H1 (cell line): ENCODE measurements around the gene VGLL4. TPM values are rescaled to one million over a fixed set of nuclear protein-coding genes. Genes with fewer than 3 reads are reported as not detected.

ENCODE experiments used
- CTCF ChIA-PET: fragments of 300-600 bp; sonication (Branson Sonifier 250); formaldehyde crosslinking; loops from one replicate; lab custom pipeline; 2021; ENCODE audit not compliant: partially characterized antibody; lab: Charles Lee
- POLR2A ChIA-PET: fragments of 300-600 bp; sonication (Branson Sonifier 250); formaldehyde crosslinking; loops from one replicate; lab custom pipeline; 2021; ENCODE audit warnings: inconsistent platforms; ENCODE audit not compliant: partially characterized antibody; lab: Charles Lee
- DNase-seq, 2 experiments: peaks; one replicate each; pipeline versions ENCODE4 v3.0.0 to v3.0.0-alpha.2; 2010 to 2022; ENCODE audit warnings: low spot score in 2 of 2, low read depth in 1 of 2, mixed read lengths in 1 of 2
- FAIRE-seq: peaks from 2 replicates; lab custom pipeline; 2011; peaks lifted over from hg19 to GRCh38; lab: Jason Lieb, UNC
- H2AFZ ChIP-seq: 2 replicates; pipeline ENCODE4 v1.8.1; 2012; ENCODE audit warnings: low read length, inconsistent platforms
- H2AK5ac ChIP-seq: 2 replicates; pipeline ENCODE4 v1.6.1; 2013; ENCODE audit warnings: low read depth, low read length
- H2BK120ac ChIP-seq: replicated peaks from 2 replicates; pipeline ENCODE3; 2013; ENCODE audit warnings: low read depth, low read length, inconsistent platforms
- H2BK12ac ChIP-seq: 2 replicates; pipeline ENCODE4 v1.6.1; 2013; ENCODE audit warnings: low read depth, low read length
- H2BK15ac ChIP-seq: 2 replicates; pipeline ENCODE4 v1.6.1; 2013; ENCODE audit warnings: low read length
- H2BK20ac ChIP-seq: 2 replicates; pipeline ENCODE4 v1.6.1; 2013; ENCODE audit warnings: low read length
- H2BK5ac ChIP-seq: 2 replicates; pipeline ENCODE4 v1.6.1; 2013; ENCODE audit warnings: low read depth, low read length
- H3K14ac ChIP-seq: 2 replicates; pipeline ENCODE4 v1.6.1; 2013; ENCODE audit warnings: inconsistent platforms; ENCODE audit not compliant: insufficient read length
- H3K18ac ChIP-seq: 2 replicates; pipeline ENCODE4 v1.6.1; 2013; ENCODE audit warnings: low read length; ENCODE audit errors: extremely low read depth
- H3K23ac ChIP-seq: 2 replicates; pipeline ENCODE4 v1.6.1; 2013; ENCODE audit warnings: inconsistent platforms; ENCODE audit not compliant: insufficient read length
- H3K23me2 ChIP-seq: 2 replicates; pipeline ENCODE4 v1.6.1; 2013; ENCODE audit warnings: low read depth, low read length
- H3K27ac ChIP-seq: 2 replicates; pipeline ENCODE4 v1.6.1; 2011; ENCODE audit warnings: low read depth, low read length, inconsistent platforms
- H3K27me3 ChIP-seq, 4 experiments: replicated peaks in 1 of 4; 1 replicate in 1 of 4; 2 replicates in 3 of 4; pipeline versions ENCODE4 v1.6.1 to v1.8.1; 2011 to 2013; ENCODE audit warnings: low read length in 3 of 4, mild to moderate bottlenecking in 3 of 4, inconsistent platforms in 2 of 4, mixed read lengths in 2 of 4, moderate library complexity in 1 of 4; ENCODE audit not compliant: control insufficient read depth in 3 of 4, insufficient read depth in 3 of 4; ENCODE audit errors: extremely low read depth in 1 of 4
- H3K36me3 ChIP-seq, 4 experiments: 2 replicates each; pipeline versions ENCODE4 v1.6.1 to v1.8.1; 2011 to 2013; ENCODE audit warnings: mild to moderate bottlenecking in 4 of 4, low read length in 3 of 4, moderate library complexity in 2 of 4, control low read depth in 1 of 4, inconsistent platforms in 1 of 4; ENCODE audit not compliant: insufficient read depth in 4 of 4, control insufficient read depth in 2 of 4
- H3K4ac ChIP-seq: replicated peaks from 2 replicates; pipeline ENCODE3; 2013; ENCODE audit warnings: low read length, low read depth, mixed read lengths, inconsistent platforms; ENCODE audit not compliant: insufficient read length
- H3K4me1 ChIP-seq, 4 experiments: replicated peaks in 1 of 4; 1 replicate in 1 of 4; 2 replicates in 3 of 4; pipeline versions ENCODE4 v1.6.1 to v1.8.1; 2011 to 2013; ENCODE audit warnings: low read length in 3 of 4, inconsistent platforms in 2 of 4, mixed read lengths in 1 of 4; ENCODE audit not compliant: insufficient read depth in 4 of 4, control insufficient read depth in 3 of 4
- H3K4me2 ChIP-seq, 2 experiments: 2 replicates each; pipeline versions ENCODE4 v1.6.1 to v1.8.1; 2011 to 2013; ENCODE audit warnings: low read depth in 2 of 2, low read length in 2 of 2, control low read depth in 1 of 2, inconsistent platforms in 1 of 2, mild to moderate bottlenecking in 1 of 2; ENCODE audit not compliant: insufficient read depth in 1 of 2
- H3K4me3 ChIP-seq, 4 experiments: fragments of 200-600, 300-600 bp in 1 of 4; sonication (generic), shearing (Covaris generic), sonication (Bioruptor Twin) in 1 of 4; 2 replicates each; pipeline versions ENCODE4 v1.5.1 to v1.8.1; 2011 to 2016; ENCODE audit warnings: low read length in 4 of 4, low read depth in 3 of 4, control low read depth in 2 of 4, inconsistent platforms in 2 of 4, mild to moderate bottlenecking in 2 of 4, mixed read lengths in 1 of 4, moderate library complexity in 1 of 4; ENCODE audit not compliant: insufficient read depth in 2 of 4; ENCODE audit errors: extremely low read depth in 1 of 4
- H3K56ac ChIP-seq: replicated peaks from 2 replicates; pipeline ENCODE3; 2013; ENCODE audit warnings: low read depth, mild to moderate bottlenecking, mixed read lengths, low read length, inconsistent platforms; ENCODE audit not compliant: insufficient read length
- H3K79me1 ChIP-seq: 2 replicates; pipeline ENCODE4 v1.6.1; 2013; ENCODE audit warnings: low read depth, low read length, control low read depth
- H3K79me2 ChIP-seq, 2 experiments: 2 replicates each; pipeline versions ENCODE4 v1.6.1 to v1.8.1; 2012 to 2013; ENCODE audit warnings: low read length in 2 of 2, mild to moderate bottlenecking in 2 of 2, inconsistent platforms in 1 of 2; ENCODE audit not compliant: insufficient read depth in 2 of 2, control insufficient read depth in 1 of 2
- H3K9ac ChIP-seq, 4 experiments: replicated peaks in 1 of 4; 1 replicate in 1 of 4; 2 replicates in 3 of 4; pipeline versions ENCODE4 v1.6.1 to v1.8.1; 2011 to 2013; ENCODE audit warnings: low read depth in 3 of 4, low read length in 3 of 4, control low read depth in 2 of 4, mild to moderate bottlenecking in 2 of 4, moderate library complexity in 2 of 4, inconsistent platforms in 1 of 4; ENCODE audit errors: extremely low read depth in 1 of 4
- H3K9me3 ChIP-seq, 2 experiments: 2 replicates each; pipeline versions ENCODE4 v1.6.1 to v1.8.1; 2012 to 2013; ENCODE audit warnings: mild to moderate bottlenecking in 2 of 2, moderate library complexity in 2 of 2, control low read depth in 1 of 2, inconsistent platforms in 1 of 2, low read depth in 1 of 2, low read length in 1 of 2, mixed read lengths in 1 of 2; ENCODE audit not compliant: insufficient read depth in 2 of 2
- H4K20me1 ChIP-seq, 2 experiments: replicated peaks in 1 of 2; 2 replicates each; pipeline versions ENCODE3 to v1.8.1; 2011 to 2013; ENCODE audit warnings: inconsistent platforms in 2 of 2, low read length in 2 of 2, mild to moderate bottlenecking in 1 of 2; ENCODE audit not compliant: insufficient read depth in 2 of 2, control insufficient read depth in 1 of 2
- H4K5ac ChIP-seq: 2 replicates; pipeline ENCODE4 v1.6.1; 2013; ENCODE audit warnings: low read length, low read depth, mixed read lengths, inconsistent platforms; ENCODE audit not compliant: insufficient read length
- H4K8ac ChIP-seq: 2 replicates; pipeline ENCODE4 v1.8.0; 2013; ENCODE audit warnings: mild to moderate bottlenecking, moderate library complexity, low read length, inconsistent platforms; ENCODE audit not compliant: insufficient read depth; ENCODE audit errors: extremely low read depth
- H4K91ac ChIP-seq: replicated peaks from 2 replicates; pipeline ENCODE3; 2013; ENCODE audit warnings: low read length, mixed read lengths, inconsistent platforms; ENCODE audit not compliant: insufficient read length
- ASH2L ChIP-seq: fragments of 200-600, 300-600 bp; sonication (generic); IDR thresholded peaks from one replicate; pipeline ENCODE4 v1.7.1; 2017; ENCODE audit warnings: low read length
- BACH1 ChIP-seq: IDR thresholded peaks from 2 replicates; pipeline ENCODE4 v1.6.1; 2012; ENCODE audit warnings: low read length, improper control_type of control experiment
- BCL11A ChIP-seq, 2 experiments: IDR thresholded peaks; one replicate each; pipeline ENCODE4 v1.6.1; 2011; ENCODE audit warnings: low read depth in 2 of 2, low read length in 2 of 2, mild to moderate bottlenecking in 2 of 2
- CTBP2 ChIP-seq: IDR thresholded peaks from 2 replicates; pipeline ENCODE4 v1.7.0; 2011; ENCODE audit warnings: borderline replicate concordance, mild to moderate bottlenecking, moderate library complexity, mixed read lengths, low read length; ENCODE audit not compliant: insufficient read depth, insufficient read length
- HDAC2 ChIP-seq, 2 experiments: fragments of 300-600 bp in 1 of 2; sonication (generic) in 1 of 2; IDR thresholded peaks; 2 replicates each; pipeline ENCODE4 v1.6.1; 2011 to 2012; ENCODE audit warnings: low read depth in 2 of 2, low read length in 2 of 2, mild to moderate bottlenecking in 2 of 2, moderate library complexity in 2 of 2, borderline replicate concordance in 1 of 2, inconsistent platforms in 1 of 2
- JUND ChIP-seq: IDR thresholded peaks from 2 replicates; pipeline ENCODE4 v1.6.1; 2011; ENCODE audit warnings: mild to moderate bottlenecking, improper control_type of control experiment, low read length
- KDM5A ChIP-seq: fragments of 200-600 bp; IDR thresholded peaks from 2 replicates; pipeline ENCODE4 v1.7.1; 2012; ENCODE audit warnings: mild to moderate bottlenecking, low read length, inconsistent platforms, mixed read lengths
- PHF8 ChIP-seq: fragments of 200-600 bp; sonication (generic); conservative IDR thresholded peaks from 2 replicates; pipeline ENCODE4 v1.7.1; 2012; ENCODE audit warnings: low read depth, mild to moderate bottlenecking, inconsistent platforms, low read length, moderate library complexity
- POU5F1 ChIP-seq: IDR thresholded peaks from 2 replicates; pipeline ENCODE4 v1.6.1; 2011; ENCODE audit warnings: low read depth, mild to moderate bottlenecking, low read length, moderate library complexity
- RAD21 ChIP-seq, 2 experiments: IDR thresholded peaks in 1 of 2; conservative IDR thresholded peaks in 1 of 2; 2 replicates each; pipeline ENCODE4 v1.6.1; 2011; ENCODE audit warnings: low read depth in 2 of 2, low read length in 2 of 2, improper control_type of control experiment in 1 of 2, inconsistent platforms in 1 of 2, mild to moderate bottlenecking in 1 of 2, moderate library complexity in 1 of 2
- TAF1 ChIP-seq: IDR thresholded peaks from 2 replicates; pipeline ENCODE4 v1.6.1; 2011; ENCODE audit warnings: mild to moderate bottlenecking, low read depth, low read length
- TBP ChIP-seq: IDR thresholded peaks from 2 replicates; pipeline ENCODE4 v1.6.1; 2011; ENCODE audit warnings: low read depth, low read length, improper control_type of control experiment
- USF2 ChIP-seq: IDR thresholded peaks from 2 replicates; pipeline ENCODE4 v1.6.1; 2011; ENCODE audit warnings: low read length, improper control_type of control experiment
- WGBS, 2 experiments: shearing (Covaris generic) in 1 of 2; methylation state at CpG; one replicate each; pipeline versions ENCODE4 v1.1.6 to v1.1.7; 2013 to 2015; ENCODE audit warnings: low lambda C conversion rate in 2 of 2, mixed read lengths in 2 of 2, inconsistent platforms in 1 of 2, low coverage in 1 of 2, missing lambda C conversion rate in 1 of 2; ENCODE audit not compliant: insufficient replicate concordance in 2 of 2, insufficient coverage in 1 of 2, insufficient read length in 1 of 2; ENCODE audit errors: extremely low coverage in 1 of 2, missing lambda C conversion rate in 1 of 2; 5-methylcytosine and 5-hydroxymethylcytosine counted together
- polyA plus RNA-seq, 7 experiments: library from polyadenylated mRNA; depleted of rRNA in 3 of 7; stranded (reverse) in 5 of 7; unstranded in 2 of 7; fragments of >200 nt in 5 of 7; fragments of 200-250 nt in 2 of 7; gene quantifications; 1 replicate in 5 of 7; 2 replicates in 1 of 7; 4 replicates in 1 of 7; pipeline versions ENCODE4 v1.2.1 to v1.2.3, GENCODE V29; 2011 to 2013; ENCODE audit warnings: missing spikeins in 2 of 7, mixed read lengths in 2 of 7
- total RNA-seq: library from RNA; stranded (reverse); fragmentation: NEBNext Ultra II Directional; extraction: Animal tissue kit (Norgen Biotek cat#: 25700); gene quantifications from 2 replicates; pipeline ENCODE4 v1.2.1, GENCODE V29; 2021

Gene VGLL4
- total and polyA plus RNA-seq, 2 of the 8 experiments (the other 6 are each of a cell fraction or from before 2014, with no cell fraction given) = 45.1 to 50.0 TPM

- ChIA-PET POLR2A (interaction anchor here (0.6 kb wide), 1 partner anchor 83 kb away, joined by 3 read pairs; no protein-coding TSS in a partner anchor), CTCF (interaction anchor here (0.6 to 1.4 kb wide), 2 partner anchors 73 to 138 kb away, joined by 4 read pairs; no protein-coding TSS in a partner anchor)
- 92% methylated on average over 7 of the region's 7 CpGs; no CpG with 5 or more reads in 1 of the 2 experiments for WGBS, 2 experiments
- Histone ChIP-seq H3K23me2 (no peaks in the 10 kb centered on the region), H2BK120ac (no peak overlapping the region), H2BK12ac (no peak overlapping the region), H3K79me1 (no peaks in the 10 kb centered on the region), H3K4ac (no peak overlapping the region), H4K5ac (no peak overlapping the region), H3K14ac (no peak overlapping the region), H4K20me1 (no peaks in the 10 kb centered on the region), H2AK5ac (no peak overlapping the region), H2AFZ (no peak overlapping the region), H3K23ac (no peak overlapping the region), H3K4me2 (no peak overlapping the region), H3K79me2 (no peaks in the 10 kb centered on the region), H3K9ac (no peak overlapping the region), H3K36me3 (no peaks in the 10 kb centered on the region), H3K27ac (no peak overlapping the region), H3K4me1 (peaks cover 0 to 4% (median 0%) of the 10 kb centered on the region in 4 experiments; a peak in 2 of 7 replicates), H3K27me3 (no peaks in the 10 kb centered on the region), H3K18ac (no peak overlapping the region), H2BK5ac (no peak overlapping the region), H3K9me3 (no peaks in the 10 kb centered on the region), H3K56ac (no peak overlapping the region), H4K91ac (no peak overlapping the region), H2BK20ac (no peak overlapping the region), H4K8ac (no peak overlapping the region), H3K4me3 (no peak overlapping the region), H2BK15ac (no peak overlapping the region)
- DNase-seq (no peak), FAIRE-seq (no peak)
- TF ChIP-seq PHF8 (no peak), ASH2L (no peak), JUND (no peak), TBP (no peak), USF2 (no peak), RAD21 (IDR thresholded peaks at IDR 0.05 in 1 of 2, conservative IDR thresholded peaks at IDR 0.05 in 1 of 2; ENCODE audit: low read depth in 2 of 2, low read length in 2 of 2) (no peak), CTBP2 (no peak), BACH1 (no peak), HDAC2 (IDR thresholded peaks at IDR 0.05; ENCODE audit: borderline replicate concordance in 1 of 2, low read depth in 2 of 2, low read length in 2 of 2) (no peak), POU5F1 (no peak), BCL11A (IDR thresholded peaks at IDR 0.05; ENCODE audit: low read depth in 2 of 2, low read length in 2 of 2) (no peak), TAF1 (no peak), KDM5A (no peak)
Observed at GRCh38 chr3:11542551-11542950, 101.2 kb downstream of the VGLL4 start.
